SW480 (cell line): ENCODE results near the gene SFTPD.
A peak's percentile ranks its signal among the peaks of the same experiment; 100 is the strongest.
"Not testable (repeated sequence)": the region's sequence is repeated elsewhere in the genome, so short reads cannot be mapped to it uniquely, and the experiment has no call there.

Experiments used
- DNase-seq: peaks from one replicate; pipeline ENCODE4 v3.0.0-alpha.2; 2016; ENCODE audit warnings: low spot score

SFTPD gene

GRCh38 chr10:79925614-79926013 is 23.3 kb downstream of the SFTPD start:
- no peak for DNase-seq

- no peak for DNase-seq
Observed at GRCh38 chr10:79923669-79924068, 25.2 kb downstream of the SFTPD start.

GRCh38 chr10:79923145-79923544 is 25.8 kb downstream of the SFTPD start:
- no peak for DNase-seq

GRCh38 chr10:79922011-79922412 is 26.9 kb downstream of the SFTPD start:
- not testable (repeated sequence) for DNase-seq

GRCh38 chr10:79915838-79916237 is 33.1 kb downstream of the SFTPD start:
- DNase-seq, result not testable (repeated sequence)

- DNase-seq, result not testable (repeated sequence)
Observed at GRCh38 chr10:79914512-79914911, 34.4 kb downstream of the SFTPD start.

GRCh38 chr10:79910836-79911235 is 38.1 kb downstream of the SFTPD start:
- DNase-seq, result no peak

- DNase-seq, result no peak
Observed at GRCh38 chr10:79910344-79910743, 38.6 kb downstream of the SFTPD start.

GRCh38 chr10:79905322-79906314 is 43.3 kb downstream of the SFTPD start:
- DNase-seq, result peak; percentile 56

GRCh38 chr10:79904671-79905321 is 44.1 kb downstream of the SFTPD start:
- peak; percentile 59 for DNase-seq

GRCh38 chr10:79901571-79901970 is 47.3 kb downstream of the SFTPD start:
- not testable (repeated sequence) for DNase-seq

GRCh38 chr10:79898597-79899325 is 50.1 kb downstream of the SFTPD start:
- DNase-seq, result no peak

- DNase-seq, result not testable (repeated sequence)
Observed at GRCh38 chr10:79892896-79893295, 56.0 kb downstream of the SFTPD start.

- DNase-seq, result no peak
Observed at GRCh38 chr10:79890469-79890868, 58.4 kb downstream of the SFTPD start.

- DNase-seq, result not testable (repeated sequence)
Observed at GRCh38 chr10:79888984-79889383, 59.9 kb downstream of the SFTPD start.
